ENCODE results near the gene SEMA6D.

SEMA6D gene

GRCh38 chr15:47688573-47689086 lies 28.7 kb upstream of the SEMA6D start:
- H3K4me2 ChIP-seq (ENCODE audit: insufficient read depth, low read length): no peak overlapping the region
- no peaks in the 10 kb centered on the region for H3K4me1 ChIP-seq (ENCODE audit: insufficient read depth, low read length)
- ATAC-seq (ENCODE audit: insufficient read depth, low read depth) (no peak), DNase-seq (no peak)
- H4K20me1 ChIP-seq (ENCODE audit: insufficient read depth, low read length): no peaks in the 10 kb centered on the region
- no peak overlapping the region for H2AFZ ChIP-seq (ENCODE audit: low read depth, low read length)
- H3K9me3 ChIP-seq (ENCODE audit: insufficient read depth, low read length, severe bottlenecking): no peaks in the 10 kb centered on the region
- H3K27me3 ChIP-seq (ENCODE audit: insufficient read depth, low read length, poor library complexity): no peaks in the 10 kb centered on the region
- H3K4me3 ChIP-seq (ENCODE audit: low read depth in 1 of 2, low read length in 2 of 2): no peak overlapping the region
- no peaks in the 10 kb centered on the region for H3K36me3 ChIP-seq (ENCODE audit: insufficient read depth, low read length)
- TF ChIP-seq EZH2 (IDR thresholded peaks at IDR 0.05; ENCODE audit: borderline replicate concordance, low read depth, low read length, severe bottlenecking): no peak
- TF ChIP-seq, protein P1, sequence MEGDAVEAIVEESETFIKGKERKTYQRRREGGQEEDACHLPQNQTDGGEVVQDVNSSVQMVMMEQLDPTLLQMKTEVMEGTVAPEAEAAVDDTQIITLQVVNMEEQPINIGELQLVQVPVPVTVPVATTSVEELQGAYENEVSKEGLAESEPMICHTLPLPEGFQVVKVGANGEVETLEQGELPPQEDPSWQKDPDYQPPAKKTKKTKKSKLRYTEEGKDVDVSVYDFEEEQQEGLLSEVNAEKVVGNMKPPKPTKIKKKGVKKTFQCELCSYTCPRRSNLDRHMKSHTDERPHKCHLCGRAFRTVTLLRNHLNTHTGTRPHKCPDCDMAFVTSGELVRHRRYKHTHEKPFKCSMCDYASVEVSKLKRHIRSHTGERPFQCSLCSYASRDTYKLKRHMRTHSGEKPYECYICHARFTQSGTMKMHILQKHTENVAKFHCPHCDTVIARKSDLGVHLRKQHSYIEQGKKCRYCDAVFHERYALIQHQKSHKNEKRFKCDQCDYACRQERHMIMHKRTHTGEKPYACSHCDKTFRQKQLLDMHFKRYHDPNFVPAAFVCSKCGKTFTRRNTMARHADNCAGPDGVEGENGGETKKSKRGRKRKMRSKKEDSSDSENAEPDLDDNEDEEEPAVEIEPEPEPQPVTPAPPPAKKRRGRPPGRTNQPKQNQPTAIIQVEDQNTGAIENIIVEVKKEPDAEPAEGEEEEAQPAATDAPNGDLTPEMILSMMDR (IDR thresholded peaks at IDR 0.05; ENCODE audit: borderline replicate concordance, extremely low read depth, low read length, poor library complexity, severe bottlenecking): no peak
- no peak overlapping the region for H3K27ac ChIP-seq (ENCODE audit: low read length)
- no peak overlapping the region for H3K9ac ChIP-seq (ENCODE audit: low read depth, low read length)
- no peaks in the 10 kb centered on the region for H3K79me2 ChIP-seq (ENCODE audit: insufficient read depth, low read length)

DNA sequence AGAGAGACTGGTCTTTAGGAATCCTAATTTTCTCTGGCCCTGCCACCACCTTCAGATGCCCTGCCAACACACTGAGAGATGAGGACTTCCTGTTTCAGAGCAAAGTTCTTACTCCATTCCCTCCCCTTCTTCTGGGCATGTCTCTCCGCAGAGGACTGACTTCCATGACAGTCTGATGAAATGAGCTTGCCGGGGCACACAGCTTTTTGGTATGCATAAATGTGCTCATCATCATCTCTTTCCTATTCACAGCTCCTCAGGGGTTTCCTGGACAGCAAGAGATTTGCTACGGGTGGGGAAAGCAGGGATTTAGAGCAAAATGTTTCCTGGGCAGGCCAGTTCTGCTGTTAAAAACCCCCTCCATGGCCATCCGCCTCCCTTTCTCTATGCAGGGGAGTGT lies 27.6 kb upstream of the SEMA6D start:
- H2AFZ ChIP-seq (ENCODE audit: low read depth, low read length): no peak overlapping the region

GRCh38 chr15:47691882-47692281 lies 25.4 kb upstream of the SEMA6D start:
- Histone ChIP-seq H4K20me1 (ENCODE audit: insufficient read depth, low read length) (no peaks in the 10 kb centered on the region), H3K4me2 (ENCODE audit: insufficient read depth, low read length) (no peak overlapping the region), H3K79me2 (ENCODE audit: insufficient read depth, low read length) (no peaks in the 10 kb centered on the region), H3K27me3 (ENCODE audit: insufficient read depth, low read length, poor library complexity) (no peaks in the 10 kb centered on the region), H3K36me3 (ENCODE audit: insufficient read depth, low read length) (no peaks in the 10 kb centered on the region), H3K4me1 (ENCODE audit: insufficient read depth, low read length) (no peaks in the 10 kb centered on the region), H3K27ac (ENCODE audit: low read length) (no peak overlapping the region), H2AFZ (ENCODE audit: low read depth, low read length) (no peak overlapping the region), H3K9ac (ENCODE audit: low read depth, low read length) (no peak overlapping the region), H3K9me3 (ENCODE audit: insufficient read depth, low read length, severe bottlenecking) (no peaks in the 10 kb centered on the region), H3K4me3 (ENCODE audit: low read depth in 1 of 2, low read length in 2 of 2) (no peak overlapping the region)
- DNase-seq (no peak), ATAC-seq (ENCODE audit: insufficient read depth, low read depth) (no peak)
- TF ChIP-seq EZH2 (IDR thresholded peaks at IDR 0.05; ENCODE audit: borderline replicate concordance, low read depth, low read length, severe bottlenecking): no peak
- TF ChIP-seq, protein P1 (IDR thresholded peaks at IDR 0.05; ENCODE audit: borderline replicate concordance, extremely low read depth, low read length, poor library complexity, severe bottlenecking): no peak

More for the DNA sequence above, 27.6 kb upstream of the SEMA6D start:
- ATAC-seq (ENCODE audit: insufficient read depth, low read depth) (no peak), DNase-seq (no peak)
- Histone ChIP-seq H3K27me3 (ENCODE audit: insufficient read depth, low read length, poor library complexity) (no peaks in the 10 kb centered on the region), H3K9me3 (ENCODE audit: insufficient read depth, low read length, severe bottlenecking) (no peaks in the 10 kb centered on the region), H3K36me3 (ENCODE audit: insufficient read depth, low read length) (no peaks in the 10 kb centered on the region), H3K79me2 (ENCODE audit: insufficient read depth, low read length) (no peaks in the 10 kb centered on the region), H3K27ac (ENCODE audit: low read length) (no peak overlapping the region), H3K4me2 (ENCODE audit: insufficient read depth, low read length) (no peak overlapping the region), H3K4me1 (ENCODE audit: insufficient read depth, low read length) (no peaks in the 10 kb centered on the region), H3K9ac (ENCODE audit: low read depth, low read length) (no peak overlapping the region), H3K4me3 (ENCODE audit: low read depth in 1 of 2, low read length in 2 of 2) (no peak overlapping the region), H4K20me1 (ENCODE audit: insufficient read depth, low read length) (no peaks in the 10 kb centered on the region)
- TF ChIP-seq, protein P1 (IDR thresholded peaks at IDR 0.05; ENCODE audit: borderline replicate concordance, extremely low read depth, low read length, poor library complexity, severe bottlenecking): no peak
- TF ChIP-seq EZH2 (IDR thresholded peaks at IDR 0.05; ENCODE audit: borderline replicate concordance, low read depth, low read length, severe bottlenecking): no peak

DNA sequence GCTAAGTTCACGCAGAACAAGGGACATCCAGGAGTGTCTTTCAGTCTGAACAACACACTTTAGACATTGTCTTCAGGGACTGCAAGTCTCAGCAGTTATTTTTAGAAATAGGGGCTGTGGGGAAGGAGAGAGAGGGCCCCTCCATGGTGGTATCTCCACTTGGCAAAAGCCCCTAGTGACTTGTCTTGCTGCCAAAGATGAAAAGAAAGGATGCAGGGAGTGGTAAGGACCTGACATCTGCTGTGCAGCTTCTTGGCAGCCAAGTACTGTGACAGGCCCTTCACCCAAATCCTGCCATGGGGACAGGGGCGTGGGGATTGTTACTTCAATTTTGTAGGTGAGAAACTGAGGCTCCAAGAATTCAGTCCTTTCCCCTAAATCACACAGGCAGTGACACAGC lies 21.0 kb upstream of the SEMA6D start:
- ATAC-seq (ENCODE audit: insufficient read depth, low read depth) (no peak), DNase-seq (no peak)
- Histone ChIP-seq H3K4me1 (ENCODE audit: insufficient read depth, low read length) (no peaks in the 10 kb centered on the region), H3K79me2 (ENCODE audit: insufficient read depth, low read length) (no peaks in the 10 kb centered on the region), H3K36me3 (ENCODE audit: insufficient read depth, low read length) (no peaks in the 10 kb centered on the region), H3K9ac (ENCODE audit: low read depth, low read length) (no peak overlapping the region), H4K20me1 (ENCODE audit: insufficient read depth, low read length) (no peaks in the 10 kb centered on the region), H3K4me2 (ENCODE audit: insufficient read depth, low read length) (no peak overlapping the region), H3K4me3 (ENCODE audit: low read depth in 1 of 2, low read length in 2 of 2) (no peak overlapping the region), H3K27ac (ENCODE audit: low read length) (no peak overlapping the region), H3K27me3 (ENCODE audit: insufficient read depth, low read length, poor library complexity) (no peaks in the 10 kb centered on the region), H3K9me3 (ENCODE audit: insufficient read depth, low read length, severe bottlenecking) (no peaks in the 10 kb centered on the region), H2AFZ (ENCODE audit: low read depth, low read length) (no peak overlapping the region)
- no peak for TF ChIP-seq EZH2 (IDR thresholded peaks at IDR 0.05; ENCODE audit: borderline replicate concordance, low read depth, low read length, severe bottlenecking)
- TF ChIP-seq, protein P1 (IDR thresholded peaks at IDR 0.05; ENCODE audit: borderline replicate concordance, extremely low read depth, low read length, poor library complexity, severe bottlenecking): no peak

Data from DND-41 (cell line).